Lower leg skin (tissue), 4 donors: Measurements from ENCODE around the gene UBXN6. TPM values are rescaled to one million over a fixed set of nuclear protein-coding genes. Genes with fewer than 3 reads are reported as not detected.
A peak's percentile ranks its signal among the peaks of the same experiment; 100 is the strongest.

ENCODE experiments used
- DNase-seq, 2 donors: peaks; one replicate each; pipeline ENCODE4 v3.0.0-alpha.2; 2019; ENCODE audit warnings: low spot score in 2 of 2
- H3K4me3 ChIP-seq: fragments of 200-600 bp; sonication (generic); 2 replicates; pipeline ENCODE4 v1.5.1; 2017; ENCODE audit warnings: mild to moderate bottlenecking, low read depth; ENCODE audit not compliant: poor library complexity, severe bottlenecking
- POLR2A ChIP-seq, 2 donors: fragments of 450-650 bp; IDR thresholded peaks; one replicate each; pipeline ENCODE4 v1.6.1; 2016 to 2017; ENCODE audit warnings: antibody characterized with exemption in 2 of 2, mild to moderate bottlenecking in 1 of 2, moderate library complexity in 1 of 2
- WGBS, 2 donors: methylation state at CpG; one replicate each; pipeline ENCODE4 v1.1.5; 2018; 5-methylcytosine and 5-hydroxymethylcytosine counted together
- intact Hi-C: fragments of 100-400 bp; cut with DNase I; formaldehyde crosslinking; loops from one replicate; pipeline ENCODE4 v1.15.0; 2023; ENCODE audit warnings: low total_unique reads
- total RNA-seq, 4 donors: library from RNA; depleted of rRNA; stranded (reverse); fragments of >200 nt; gene quantifications; one replicate each; pipeline ENCODE4 v1.1.0, GENCODE V29; 2016
- TF ChIP-seq, protein P1 (sequence below), 3 donors: fragments of 450-650 bp; IDR thresholded peaks; one replicate each; pipeline ENCODE4 v1.5.1; 2016; ENCODE audit warnings: antibody characterized with exemption in 3 of 3, mild to moderate bottlenecking in 3 of 3, moderate library complexity in 2 of 3

Gene UBXN6
- total RNA-seq, 4 donors from 2014 or later, result 77.0 to 161 (median 111) TPM

DNA sequence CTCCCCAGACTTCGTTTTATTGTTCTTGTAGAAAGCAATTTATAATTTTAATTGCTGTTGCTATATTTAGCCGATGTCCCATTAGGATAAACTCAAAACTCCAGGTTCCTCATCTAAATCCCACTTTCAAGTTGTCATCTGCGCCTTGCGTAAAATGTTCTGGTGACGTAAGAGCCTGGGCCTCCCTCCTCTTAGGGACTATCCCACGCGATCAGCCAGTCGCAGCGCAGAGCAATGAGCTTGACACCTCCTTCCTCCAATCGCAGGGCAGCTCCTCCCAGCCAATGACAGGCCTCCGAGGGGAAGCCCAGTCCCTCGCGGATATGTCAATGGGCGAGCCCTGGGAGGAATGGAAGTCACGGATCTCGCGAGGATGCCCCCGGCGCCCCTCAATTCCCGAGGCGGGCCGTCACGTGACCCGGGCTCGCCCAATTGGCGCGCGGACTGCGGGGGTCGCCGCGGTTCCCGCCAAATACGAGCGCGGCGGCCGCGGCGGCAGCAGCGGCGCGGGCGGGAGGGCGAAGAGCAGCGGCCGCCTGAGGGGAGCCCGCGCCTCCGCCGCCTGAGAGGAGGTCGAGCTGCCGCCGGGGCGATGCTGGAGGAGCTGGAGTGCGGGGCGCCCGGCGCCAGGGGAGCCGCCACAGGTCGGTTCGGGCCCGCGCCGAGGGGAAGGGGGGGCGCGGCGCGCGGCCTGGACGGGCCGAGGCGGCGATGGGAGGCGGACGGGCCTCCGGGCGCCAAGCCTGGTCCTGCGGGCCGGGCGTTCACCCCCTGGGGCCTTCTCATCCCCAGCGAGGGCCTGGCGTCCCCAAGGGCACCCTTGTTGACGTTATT lies 55.2 kb downstream of the UBXN6 start, which contains the start of gene CHAF1A:
Gene CHAF1A (plus strand): TSS at position 470 of the 834 bp plus-strand sequence. CDS start 123 bp downstream, at position 593.
- WGBS, 2 donors, result 0 to 1% methylated on average over 30 to 81 of the region's 84 CpGs
- DNase-seq, result peak; percentile 100
- H3K4me3 ChIP-seq, result peak within 1 kb of the TSS; percentile 59
- intact Hi-C loops, result no loop called here
- TF ChIP-seq POLR2A (IDR thresholded peaks at IDR 0.05), result no peak
- TF ChIP-seq, protein P1, sequence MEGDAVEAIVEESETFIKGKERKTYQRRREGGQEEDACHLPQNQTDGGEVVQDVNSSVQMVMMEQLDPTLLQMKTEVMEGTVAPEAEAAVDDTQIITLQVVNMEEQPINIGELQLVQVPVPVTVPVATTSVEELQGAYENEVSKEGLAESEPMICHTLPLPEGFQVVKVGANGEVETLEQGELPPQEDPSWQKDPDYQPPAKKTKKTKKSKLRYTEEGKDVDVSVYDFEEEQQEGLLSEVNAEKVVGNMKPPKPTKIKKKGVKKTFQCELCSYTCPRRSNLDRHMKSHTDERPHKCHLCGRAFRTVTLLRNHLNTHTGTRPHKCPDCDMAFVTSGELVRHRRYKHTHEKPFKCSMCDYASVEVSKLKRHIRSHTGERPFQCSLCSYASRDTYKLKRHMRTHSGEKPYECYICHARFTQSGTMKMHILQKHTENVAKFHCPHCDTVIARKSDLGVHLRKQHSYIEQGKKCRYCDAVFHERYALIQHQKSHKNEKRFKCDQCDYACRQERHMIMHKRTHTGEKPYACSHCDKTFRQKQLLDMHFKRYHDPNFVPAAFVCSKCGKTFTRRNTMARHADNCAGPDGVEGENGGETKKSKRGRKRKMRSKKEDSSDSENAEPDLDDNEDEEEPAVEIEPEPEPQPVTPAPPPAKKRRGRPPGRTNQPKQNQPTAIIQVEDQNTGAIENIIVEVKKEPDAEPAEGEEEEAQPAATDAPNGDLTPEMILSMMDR (IDR thresholded peaks at IDR 0.05), result no peak

DNA sequence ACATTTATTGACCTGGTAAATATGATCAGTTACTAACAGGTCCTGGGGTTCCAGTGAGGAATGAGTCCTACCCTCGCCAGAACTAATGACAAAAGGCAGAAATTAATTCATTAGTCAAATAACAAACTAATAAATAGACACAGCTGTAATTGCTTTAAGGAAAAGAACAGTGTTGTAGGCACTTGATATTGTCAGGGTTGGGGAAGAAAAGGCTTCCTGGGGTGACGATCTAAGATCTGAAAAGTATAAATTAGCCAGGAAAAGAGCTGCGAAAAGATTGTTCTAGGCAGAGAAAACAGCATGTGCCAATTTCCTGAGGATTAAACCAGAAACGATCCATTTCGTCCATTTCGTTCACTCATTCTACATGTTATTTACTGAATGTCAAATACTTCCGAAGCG lies 55.8 kb downstream of the UBXN6 start:
- 1% methylated on average over 8 of the region's 8 CpGs for WGBS, 2 donors
- no peak for DNase-seq
- TF ChIP-seq, protein P1 (IDR thresholded peaks at IDR 0.05), result no peak
- no peak for TF ChIP-seq POLR2A (IDR thresholded peaks at IDR 0.05)
- H3K4me3 ChIP-seq, result no peak overlapping the region
- intact Hi-C loops, result no loop called here

- intact Hi-C loops, result no loop called here
- DNase-seq, result peak; percentile 91 to 99
- WGBS, 2 donors, result 1% methylated on average over 39 to 40 of the region's 90 CpGs
- H3K4me3 ChIP-seq, result peak within 1 kb of the TSS; percentile 95
- TF ChIP-seq, protein P1 (IDR thresholded peaks at IDR 0.05), result peak in 1 of 3 donors; percentile 92
- no peak for TF ChIP-seq POLR2A (IDR thresholded peaks at IDR 0.05)
Measured at GRCh38 chr19:4400135-4400936, 57.3 kb downstream of the UBXN6 start, which contains the start of gene SH3GL1. SH3GL1 (minus strand) TSS chr19:4400547; CDS start chr19:4400368, 179 bp downstream.

DNA sequence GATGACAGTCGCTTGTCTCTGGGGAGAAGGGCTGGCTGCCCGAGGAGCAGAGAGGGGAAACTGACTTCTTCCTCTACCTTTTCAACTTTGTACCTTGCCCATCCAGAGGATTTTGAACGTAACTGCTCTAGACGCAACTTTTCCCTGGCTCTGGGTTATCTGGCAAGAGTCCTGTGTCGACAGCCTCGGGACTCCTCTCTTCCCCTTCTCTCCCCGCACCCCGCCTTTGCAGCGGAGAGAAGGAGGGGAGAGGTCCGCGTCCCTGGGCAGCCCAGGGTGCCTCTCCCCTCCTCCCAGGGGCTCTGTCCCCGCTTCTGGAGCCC lies 57.8 kb downstream of the UBXN6 start:
- TF ChIP-seq, protein P1 (IDR thresholded peaks at IDR 0.05), result no peak
- TF ChIP-seq POLR2A (IDR thresholded peaks at IDR 0.05), result no peak
- intact Hi-C loops, result no loop called here
- 0 to 1% methylated on average over 12 of the region's 12 CpGs for WGBS, 2 donors
- peak in 1 of 2 donors; percentile 22 for DNase-seq
- H3K4me3 ChIP-seq, result peak overlapping the region; percentile 95

- no peak overlapping the region for H3K4me3 ChIP-seq
- no peak for TF ChIP-seq POLR2A (IDR thresholded peaks at IDR 0.05)
- TF ChIP-seq, protein P1 (IDR thresholded peaks at IDR 0.05), result no peak
- 62 to 69% methylated on average over 14 to 15 of the region's 15 CpGs for WGBS, 2 donors
- DNase-seq, result no peak
- intact Hi-C loops, result no loop called here
Measured at GRCh38 chr19:4396949-4397783, 60.4 kb downstream of the UBXN6 start.
